K562 (cell line): ENCODE results near the gene MPST. TPM values are rescaled to one million over a fixed set of nuclear protein-coding genes. Genes with fewer than 3 reads are reported as not detected.

Experiments used
- CBFB ChIP-seq: sonication (generic); formaldehyde crosslinking; IDR thresholded peaks from 2 replicates; pipeline ENCODE4 v1.4.0; 2020; ENCODE audit warnings: mild to moderate bottlenecking, missing genetic modification reagents
- E2F1 ChIP-seq: sonication (generic); formaldehyde crosslinking; IDR thresholded peaks from 2 replicates; pipeline ENCODE4 v1.8.1; 2023; ENCODE audit warnings: mild to moderate bottlenecking, missing genetic modification reagents, moderate library complexity
- KDM5B ChIP-seq: fragments of 200-600 bp; sonication (generic); IDR thresholded peaks from 2 replicates; pipeline ENCODE4 v1.6.1; 2012; ENCODE audit warnings: low read depth, mild to moderate bottlenecking, moderate library complexity, low read length, control low read depth, inconsistent platforms; ENCODE audit not compliant: insufficient replicate concordance
- MNT ChIP-seq, 2 experiments: fragments of 450-650 bp; conservative IDR thresholded peaks; 2 replicates each; pipeline ENCODE4 v1.6.1; 2017; ENCODE audit warnings: mild to moderate bottlenecking in 2 of 2, moderate library complexity in 2 of 2
- PHF8 ChIP-seq: fragments of 200-600 bp; sonication (generic); IDR thresholded peaks from 2 replicates; pipeline ENCODE4 v1.6.1; 2012; ENCODE audit warnings: mixed run types, mild to moderate bottlenecking, inconsistent platforms, low read length, moderate library complexity, borderline replicate concordance
- SOX6 ChIP-seq: fragments of 450-650 bp; IDR thresholded peaks from 2 replicates; pipeline ENCODE4 v1.6.1; 2014; ENCODE audit warnings: mild to moderate bottlenecking
- STAT6 ChIP-seq: sonication (generic); formaldehyde crosslinking; IDR thresholded peaks from 2 replicates; pipeline ENCODE4 v1.8.1; 2023; ENCODE audit warnings: mild to moderate bottlenecking, missing genetic modification reagents
- ZFX ChIP-seq: sonication (generic); formaldehyde crosslinking; IDR thresholded peaks from 2 replicates; pipeline ENCODE4 v1.8.0; 2022; ENCODE audit warnings: mild to moderate bottlenecking, missing genetic modification reagents, moderate library complexity
- ZNF282 ChIP-seq: sonication (generic); formaldehyde crosslinking; IDR thresholded peaks from 2 replicates; pipeline ENCODE4 v1.8.1; 2023; ENCODE audit warnings: missing genetic modification reagents
- ZNF668 ChIP-seq: fragments of 250-450 bp; sonication (Bioruptor Pico); IDR thresholded peaks from 2 replicates; pipeline ENCODE4 v1.8.0; 2022; ENCODE audit warnings: mild to moderate bottlenecking, inconsistent platforms
- polyA plus RNA-seq, 8 experiments: library from polyadenylated mRNA; depleted of rRNA in 4 of 8; stranded (reverse) in 5 of 8; unstranded in 3 of 8; fragments of >200 nt; fragmentation: Nextera tagmentation in 2 of 8; fragmentation: Illumina TruSeq in 1 of 8; extraction: Ambion mirVana in 2 of 8; extraction: Trizol in 1 of 8; gene quantifications; 2 replicates each; pipeline versions ENCODE4 v1.2.1 to v1.2.3, GENCODE V29; 2011 to 2014; ENCODE audit warnings: inconsistent platforms in 1 of 8, missing spikeins in 1 of 8
- total RNA-seq, 7 experiments: library from RNA; depleted of rRNA in 6 of 7; stranded (reverse); fragments of >200 nt in 6 of 7; fragmentation: Illumina TruSeq in 2 of 7; extraction: Trizol in 2 of 7; gene quantifications; 2 replicates each; pipeline versions ENCODE4 v1.2.1 to v1.2.3, GENCODE V29; 2011 to 2021; ENCODE audit warnings: low replicate concordance in 1 of 7
- TF ChIP-seq, protein P1 (sequence below), 2 experiments: IDR thresholded peaks; 2 replicates each; pipeline ENCODE4 v1.6.1; 2011; ENCODE audit warnings: borderline replicate concordance in 1 of 2, control low read depth in 1 of 2, low read depth in 1 of 2, low read length in 1 of 2, mild to moderate bottlenecking in 1 of 2, mixed read lengths in 1 of 2, moderate library complexity in 1 of 2; ENCODE audit not compliant: insufficient read depth in 1 of 2, insufficient read length in 1 of 2, poor library complexity in 1 of 2, severe bottlenecking in 1 of 2; ENCODE audit errors: extremely low read depth in 1 of 2

The MPST gene
- total and polyA plus RNA-seq, 9 of the 15 experiments (the other 6 are each of a cell fraction or from before 2014, with no cell fraction given), result 0.65 to 104 (median 24.3) TPM

- TF ChIP-seq E2F1 (CRISPR knock-in tag) (no peak), MNT (conservative IDR thresholded peaks at IDR 0.05) (peak; percentile 82 to 88), SOX6 (no peak), ZNF282 (CRISPR knock-in tag) (no peak), PHF8 (no peak), CBFB (CRISPR knock-in tag) (no peak), STAT6 (no peak), KDM5B (no peak), ZNF668 (CRISPR knock-in tag) (no peak), ZFX (CRISPR knock-in tag) (peak; percentile 55)
- TF ChIP-seq, protein P1, sequence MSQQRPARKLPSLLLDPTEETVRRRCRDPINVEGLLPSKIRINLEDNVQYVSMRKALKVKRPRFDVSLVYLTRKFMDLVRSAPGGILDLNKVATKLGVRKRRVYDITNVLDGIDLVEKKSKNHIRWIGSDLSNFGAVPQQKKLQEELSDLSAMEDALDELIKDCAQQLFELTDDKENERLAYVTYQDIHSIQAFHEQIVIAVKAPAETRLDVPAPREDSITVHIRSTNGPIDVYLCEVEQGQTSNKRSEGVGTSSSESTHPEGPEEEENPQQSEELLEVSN (IDR thresholded peaks at IDR 0.05; ENCODE audit: borderline replicate concordance in 1 of 2, extremely low read depth in 1 of 2, insufficient read depth in 1 of 2, insufficient read length in 1 of 2, low read depth in 1 of 2, low read length in 1 of 2, poor library complexity in 1 of 2, severe bottlenecking in 1 of 2), result peak in 1 of 2 experiments; percentile 47
These were observed 594 bp downstream of the MPST start (continued) for GRCh38 chr22:37020192-37020479.
